AG04450 (cell line): ENCODE results near the gene HERC2. TPM values are rescaled to one million over a fixed set of nuclear protein-coding genes. Genes with fewer than 3 reads are reported as not detected.

Experiments used
- CTCF ChIA-PET: fragments of 300-600, 350-600 bp; formaldehyde crosslinking; extraction: SDS; loops from one replicate; lab custom pipeline; 2022; ENCODE audit warnings: antibody characterized with exemption, inconsistent platforms; lab: Charles Lee
- POLR2A ChIA-PET: fragments of 350-600 bp; formaldehyde crosslinking; extraction: SDS; loops from one replicate; lab custom pipeline; 2021; ENCODE audit warnings: antibody characterized with exemption, inconsistent platforms; lab: Yijun Ruan, JAX
- DNase-seq: peaks from one replicate; pipeline ENCODE4 v3.0.0-alpha.2; 2011; ENCODE audit warnings: low read depth, low spot score
- H3K27ac ChIP-seq: one replicate; pipeline ENCODE4 v1.5.1; 2012; ENCODE audit warnings: low read depth, low read length, control low read depth
- H3K27me3 ChIP-seq: one replicate; pipeline ENCODE4 v1.6.0; 2012; ENCODE audit warnings: low read length; ENCODE audit not compliant: control insufficient read depth, insufficient read depth
- H3K4me3 ChIP-seq: 2 replicates; pipeline ENCODE4 v1.5.1; 2011; ENCODE audit warnings: mild to moderate bottlenecking, low read depth, low read length, control low read depth
- H3K9me3 ChIP-seq: 2 replicates; pipeline ENCODE4 v1.5.1; 2012; ENCODE audit warnings: low read length; ENCODE audit not compliant: control insufficient read depth, insufficient read depth
- polyA plus RNA-seq: library from polyadenylated mRNA; depleted of rRNA; stranded (reverse); fragments of >200 nt; gene quantifications from 2 replicates; pipeline ENCODE4 v1.2.3, GENCODE V29; 2011
- TF ChIP-seq, protein P1 (sequence below): IDR thresholded peaks from 2 replicates; pipeline ENCODE4 v1.5.1; 2011; ENCODE audit warnings: low read depth, low read length, control low read depth, inconsistent platforms

The HERC2 gene
- polyA plus RNA-seq, 1 experiment: 12.7 TPM

DNA sequence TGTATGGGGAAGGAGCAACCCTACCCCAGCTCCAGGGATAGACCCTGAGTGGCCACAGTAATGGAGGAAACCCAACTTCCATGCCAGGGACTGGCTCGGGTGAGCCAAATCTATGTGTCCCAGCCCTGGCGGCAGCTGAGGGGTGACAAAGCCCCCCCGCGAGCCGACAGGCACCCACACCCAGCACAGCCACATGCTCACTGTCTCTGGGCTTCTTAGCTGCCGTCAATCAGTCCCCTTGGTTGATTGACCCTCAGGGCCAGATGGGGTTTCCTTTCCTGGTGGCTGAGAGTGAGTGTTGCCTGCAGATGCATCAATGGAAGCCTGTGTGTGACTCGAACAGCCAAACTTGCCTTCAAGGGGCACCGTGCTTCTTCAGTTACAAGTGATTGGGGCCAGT, 220.8 kb downstream of the HERC2 start:
- POLR2A ChIA-PET: no interaction called here
- peaks cover 52% of the 10 kb centered on the region for H3K27me3 ChIP-seq
- no peak overlapping the region for H3K27ac ChIP-seq
- TF ChIP-seq, protein P1, sequence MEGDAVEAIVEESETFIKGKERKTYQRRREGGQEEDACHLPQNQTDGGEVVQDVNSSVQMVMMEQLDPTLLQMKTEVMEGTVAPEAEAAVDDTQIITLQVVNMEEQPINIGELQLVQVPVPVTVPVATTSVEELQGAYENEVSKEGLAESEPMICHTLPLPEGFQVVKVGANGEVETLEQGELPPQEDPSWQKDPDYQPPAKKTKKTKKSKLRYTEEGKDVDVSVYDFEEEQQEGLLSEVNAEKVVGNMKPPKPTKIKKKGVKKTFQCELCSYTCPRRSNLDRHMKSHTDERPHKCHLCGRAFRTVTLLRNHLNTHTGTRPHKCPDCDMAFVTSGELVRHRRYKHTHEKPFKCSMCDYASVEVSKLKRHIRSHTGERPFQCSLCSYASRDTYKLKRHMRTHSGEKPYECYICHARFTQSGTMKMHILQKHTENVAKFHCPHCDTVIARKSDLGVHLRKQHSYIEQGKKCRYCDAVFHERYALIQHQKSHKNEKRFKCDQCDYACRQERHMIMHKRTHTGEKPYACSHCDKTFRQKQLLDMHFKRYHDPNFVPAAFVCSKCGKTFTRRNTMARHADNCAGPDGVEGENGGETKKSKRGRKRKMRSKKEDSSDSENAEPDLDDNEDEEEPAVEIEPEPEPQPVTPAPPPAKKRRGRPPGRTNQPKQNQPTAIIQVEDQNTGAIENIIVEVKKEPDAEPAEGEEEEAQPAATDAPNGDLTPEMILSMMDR: no peak
- no peak for DNase-seq
- H3K9me3 ChIP-seq: peaks cover 2% of the 10 kb centered on the region; the same call in 1 of the 2 replicates
- CTCF ChIA-PET: interaction anchor here (0.6 kb wide), 1 partner anchor 16 kb away, joined by 3 read pairs; no protein-coding TSS in a partner anchor
- H3K4me3 ChIP-seq: no peak overlapping the region

DNA sequence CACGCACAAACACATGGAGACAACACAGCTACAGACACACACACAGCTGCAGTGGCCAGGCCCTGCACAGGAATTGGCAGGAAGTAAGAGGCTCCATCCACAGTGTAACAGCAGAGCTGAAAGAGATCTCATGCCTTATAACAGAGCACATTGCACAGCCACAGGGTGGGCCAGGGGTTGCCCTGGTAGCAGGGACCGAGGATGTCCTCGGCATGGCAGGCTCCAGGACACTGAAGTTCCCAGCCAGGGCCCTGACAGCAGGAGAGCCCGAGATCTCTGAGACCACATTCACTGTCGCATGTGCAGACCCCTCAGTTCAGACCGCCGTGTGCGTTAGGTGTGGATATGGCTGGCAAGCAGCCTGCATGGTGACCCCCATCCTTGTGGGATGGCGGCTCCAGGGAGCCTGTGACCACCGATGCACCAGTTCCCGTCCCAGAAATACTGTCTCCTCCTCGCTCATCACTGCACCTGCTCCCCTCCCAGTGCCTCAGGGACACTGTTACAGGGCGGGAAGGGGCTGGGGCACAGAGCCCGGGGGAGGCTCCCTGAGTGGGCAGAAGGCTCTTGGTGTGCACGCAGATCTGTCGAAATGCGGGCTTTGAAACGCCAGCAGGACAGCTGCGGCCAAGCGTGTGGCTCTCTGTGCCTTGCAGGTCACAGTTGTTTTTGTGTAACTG, 221.3 kb downstream of the HERC2 start:
- no peak overlapping the region for H3K27ac ChIP-seq
- H3K27me3 ChIP-seq: peaks cover 57% of the 10 kb centered on the region
- H3K4me3 ChIP-seq: no peak overlapping the region
- ChIA-PET CTCF (no interaction called here), POLR2A (no interaction called here)
- peaks cover 2% of the 10 kb centered on the region; the same call in 1 of the 2 replicates for H3K9me3 ChIP-seq
- TF ChIP-seq, protein P1: no peak
- DNase-seq: no peak

DNA sequence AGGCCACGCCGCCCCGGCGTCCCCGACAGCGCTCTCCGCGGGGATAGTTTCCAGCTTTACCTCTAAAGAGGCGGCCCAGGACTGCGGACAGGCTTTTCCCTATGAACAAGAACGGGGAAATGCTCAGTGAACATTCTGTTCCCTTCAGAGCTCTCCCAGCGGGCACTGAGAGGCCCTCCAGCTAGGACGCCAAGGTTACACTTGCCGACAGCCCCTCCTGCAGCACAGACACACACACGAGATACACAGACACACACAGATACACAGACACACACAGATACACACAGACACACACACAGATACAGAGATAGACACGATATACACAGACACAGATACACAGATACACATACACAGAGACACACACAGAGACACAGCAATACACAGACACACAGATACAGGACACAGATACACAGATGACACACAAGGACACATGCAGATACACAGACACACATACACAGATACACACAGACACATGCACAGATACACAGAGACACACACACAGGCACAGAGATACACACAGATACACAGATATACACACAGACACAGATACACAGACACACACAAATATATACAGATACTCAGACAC, 222.3 kb downstream of the HERC2 start:
- Histone ChIP-seq H3K9me3 (peaks cover 5% of the 10 kb centered on the region; the same call in 1 of the 2 replicates), H3K27ac (no peak overlapping the region), H3K27me3 (peaks cover 59% of the 10 kb centered on the region), H3K4me3 (peak overlapping the region; percentile 22; the same call in 1 of the 2 replicates)
- no peak for DNase-seq
- ChIA-PET POLR2A (no interaction called here), CTCF (interaction anchor here (0.7 to 2.8 kb wide), 4 partner anchors 14 to 28 kb away, joined by 3 to 11 read pairs (median 6); no protein-coding TSS in a partner anchor)
- TF ChIP-seq, protein P1: no peak

DNA sequence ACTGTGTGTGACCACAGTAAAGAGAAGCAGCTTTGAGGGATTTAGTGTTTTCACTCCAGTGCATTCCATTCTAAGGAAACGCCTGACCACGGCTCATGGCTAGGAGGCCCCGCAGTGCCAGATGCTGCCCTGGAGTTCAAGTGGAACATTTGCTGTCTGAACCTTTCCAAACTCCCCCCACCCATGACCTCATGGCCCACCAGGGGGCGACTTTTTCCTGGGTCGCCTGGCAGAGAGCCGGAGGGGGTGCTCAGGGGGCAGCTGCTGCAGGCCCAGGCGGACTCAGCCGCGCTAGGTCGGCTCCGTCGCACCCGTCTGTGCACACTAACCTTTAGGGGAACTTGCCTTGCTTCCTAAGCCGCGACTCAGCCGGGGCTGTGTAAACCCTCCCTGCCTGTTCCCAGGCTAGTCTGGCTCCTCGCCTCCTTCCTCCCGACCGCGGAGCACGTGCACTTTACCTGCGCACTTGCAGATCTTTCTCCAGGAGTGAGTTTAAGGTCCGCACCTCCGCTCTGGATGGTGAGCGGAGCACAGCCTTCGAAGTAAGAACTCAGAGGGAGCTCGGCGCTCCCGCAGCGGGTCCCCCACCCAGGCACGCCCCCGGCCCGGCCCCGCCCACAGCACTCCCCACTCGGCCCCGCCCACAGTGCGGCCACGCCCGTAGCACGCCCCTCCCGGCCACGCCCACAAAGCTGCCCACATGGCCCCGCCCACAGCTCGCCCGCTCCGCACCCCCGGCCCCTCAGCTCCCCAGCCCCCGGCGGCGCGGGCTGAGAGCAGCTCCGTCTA, 223.0 kb downstream of the HERC2 start, which contains the start of gene OCA2:
Gene OCA2, minus strand, starts transcription at position 550 of the 789 bp plus-strand sequence. CDS start 17,441 bp downstream, outside the sequence.
- DNase-seq: no peak
- H3K27me3 ChIP-seq: peaks cover 61% of the 10 kb centered on the region
- TF ChIP-seq, protein P1: peak; percentile 36; the same call in 1 of the 2 replicates
- ChIA-PET CTCF (interaction anchor here (0.7 to 2.8 kb wide), 4 partner anchors 15 to 28 kb away, joined by 3 to 11 read pairs (median 6); no protein-coding TSS in a partner anchor), POLR2A (no interaction called here)
- peak within 1 kb of the TSS; percentile 22; the same call in 1 of the 2 replicates for H3K4me3 ChIP-seq
- no peak within 1 kb of the TSS for H3K27ac ChIP-seq
- peaks cover 5% of the 10 kb centered on the region; the same call in 1 of the 2 replicates for H3K9me3 ChIP-seq
